Vagina (tissue), 2 donors: Measurements from ENCODE around the gene E2F1. TPM values are rescaled to one million over a fixed set of nuclear protein-coding genes. Genes with fewer than 3 reads are reported as not detected.

Source experiments
- DNase-seq, 2 donors: peaks; one replicate each; pipeline ENCODE4 v3.0.0-alpha.2; 2017; ENCODE audit errors: extremely low spot score in 2 of 2
- H3K27ac ChIP-seq: fragments of 200-600 bp; sonication (generic); one replicate; pipeline ENCODE4 v1.5.1; 2019
- H3K27me3 ChIP-seq: fragments of 200-600 bp; sonication (generic); one replicate; pipeline ENCODE4 v1.5.1; 2019
- H3K36me3 ChIP-seq, 2 donors: fragments of 200-600 bp; sonication (generic); one replicate each; pipeline ENCODE4 v1.5.1; 2017 to 2019
- H3K4me1 ChIP-seq: fragments of 200-600 bp; sonication (generic); one replicate; pipeline ENCODE4 v1.5.1; 2019
- H3K4me3 ChIP-seq, 2 donors: fragments of 200-600 bp; sonication (generic); 1 replicate in 1 of 2; 2 replicates in 1 of 2; pipeline ENCODE4 v1.5.1; 2016 to 2019
- H3K9me3 ChIP-seq: fragments of 200-600 bp; sonication (generic); one replicate; pipeline ENCODE4 v1.5.1; 2019
- CTCF ChIP-seq, 3 experiments: fragments of 450-650 bp in 2 of 3; fragments of 200-600 bp in 1 of 3; sonication (generic) in 1 of 3; IDR thresholded peaks; one replicate each; pipeline ENCODE4 v1.5.1; 2017 to 2019; ENCODE audit warnings: antibody characterized with exemption in 3 of 3, mild to moderate bottlenecking in 2 of 3, moderate library complexity in 2 of 3
- POLR2A ChIP-seq, 2 donors: fragments of 450-650 bp; IDR thresholded peaks; one replicate each; pipeline ENCODE4 v1.6.1; 2017; ENCODE audit warnings: antibody characterized with exemption in 2 of 2, mild to moderate bottlenecking in 2 of 2, moderate library complexity in 2 of 2
- POLR2AphosphoS5 ChIP-seq, 2 donors: sonication (generic); formaldehyde crosslinking; IDR thresholded peaks; one replicate each; pipeline ENCODE4 v1.9.0; 2017; ENCODE audit warnings: antibody characterized with exemption in 2 of 2, mild to moderate bottlenecking in 2 of 2, low read depth in 1 of 2; ENCODE audit not compliant: insufficient read depth in 1 of 2
- intact Hi-C: fragments of 100-400 bp; cut with DNase I; formaldehyde crosslinking; loops from one replicate; pipeline ENCODE4 v1.15.1; 2023
- total RNA-seq: library from RNA; depleted of rRNA; stranded (reverse); fragments of >200 nt; gene quantifications from one replicate; pipeline ENCODE4 v1.2.3, GENCODE V29; 2016

E2F1 gene
- total RNA-seq, 1 donor from 2014 or later, result 0.49 TPM

DNA sequence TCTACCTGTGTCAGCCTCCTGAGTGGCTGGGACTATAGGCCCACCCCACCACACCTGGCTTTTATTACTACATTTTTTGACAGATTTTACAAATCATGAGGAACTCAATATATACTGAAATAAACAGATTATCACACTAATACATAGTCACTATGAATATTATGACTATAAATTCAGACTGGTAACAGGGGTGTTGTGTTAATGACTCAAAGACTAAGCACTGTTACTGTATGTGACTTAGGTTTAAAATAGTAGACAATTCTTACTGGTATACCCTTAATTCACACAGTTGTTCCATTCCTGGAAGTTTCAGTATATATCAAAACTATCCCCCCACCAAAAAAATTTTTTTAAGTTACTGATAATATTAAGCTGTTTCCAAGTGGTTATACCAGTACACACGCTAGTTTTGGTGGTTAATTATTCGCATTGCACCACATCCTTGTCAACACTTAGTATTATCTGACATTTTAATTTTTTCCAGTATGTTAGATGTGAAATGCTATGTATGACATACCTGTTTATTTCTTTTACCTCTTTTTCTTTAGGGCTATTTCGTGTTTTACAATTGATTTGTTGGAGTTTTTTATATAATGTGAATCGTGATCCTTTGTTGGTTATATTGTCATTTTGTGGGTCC is 58.5 kb downstream of the E2F1 start:
- H3K36me3 ChIP-seq, result peaks cover 0 to 64% of the 10 kb centered on the region in 2 donors
- H3K4me1 ChIP-seq, result no peaks in the 10 kb centered on the region

DNA sequence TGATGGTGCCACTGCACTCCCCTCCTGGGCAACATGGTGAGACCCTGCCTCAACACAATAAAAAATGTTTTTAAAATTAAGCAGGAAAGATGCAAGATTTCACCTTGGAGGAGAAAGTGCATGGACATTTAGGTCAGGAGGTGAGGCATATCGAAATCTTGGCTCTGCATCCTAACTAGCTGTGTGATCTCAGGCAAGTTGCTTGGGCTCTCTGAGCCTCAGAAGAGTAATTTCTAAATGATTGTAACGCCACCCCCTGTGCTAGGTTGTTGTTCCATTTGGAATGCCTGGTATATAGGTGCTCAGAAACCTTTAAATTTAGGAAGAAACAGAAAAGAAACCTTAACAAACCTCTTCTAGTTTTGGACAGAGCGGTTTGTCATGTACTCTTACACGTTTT is 60.0 kb downstream of the E2F1 start:
- TF ChIP-seq CTCF (IDR thresholded peaks at IDR 0.05), result no peak
- no peak for TF ChIP-seq POLR2A (IDR thresholded peaks at IDR 0.05)
- TF ChIP-seq POLR2AphosphoS5 (IDR thresholded peaks at IDR 0.05; ENCODE audit: insufficient read depth in 1 of 2, low read depth in 1 of 2), result no peak
- no peak overlapping the region for H3K4me3 ChIP-seq
- no peaks in the 10 kb centered on the region for H3K9me3 ChIP-seq
- no peaks in the 10 kb centered on the region for H3K4me1 ChIP-seq
- H3K36me3 ChIP-seq, result peaks cover 0 to 57% of the 10 kb centered on the region in 2 donors
- no peak for DNase-seq
- intact Hi-C loops, result no loop called here
- no peaks in the 10 kb centered on the region for H3K27me3 ChIP-seq
- H3K27ac ChIP-seq, result no peak overlapping the region

More for the DNA sequence above, 58.5 kb downstream of the E2F1 start:
- TF ChIP-seq POLR2AphosphoS5 (IDR thresholded peaks at IDR 0.05; ENCODE audit: insufficient read depth in 1 of 2, low read depth in 1 of 2) (no peak), POLR2A (IDR thresholded peaks at IDR 0.05) (no peak), CTCF (IDR thresholded peaks at IDR 0.05) (no peak)
- DNase-seq, result no peak
- H3K27ac ChIP-seq, result no peak overlapping the region
- H3K9me3 ChIP-seq, result no peaks in the 10 kb centered on the region
- no peak overlapping the region for H3K4me3 ChIP-seq
- intact Hi-C loops, result no loop called here
- H3K27me3 ChIP-seq, result no peaks in the 10 kb centered on the region

Other genes starting within 250 kb of the E2F1 start
- 23.8 TPM for gene SNTA1, start 242.6 kb downstream of the E2F1 start, total RNA-seq
- gene CBFA2T2, start 196.3 kb downstream of the E2F1 start, total RNA-seq, result 34.9 TPM
- not detected for gene C20orf144, start 24.1 kb downstream of the E2F1 start, total RNA-seq
- gene ACTL10, start 19.4 kb downstream of the E2F1 start, total RNA-seq, result 1.5 TPM
- gene NECAB3, start 12.0 kb downstream of the E2F1 start, total RNA-seq, result 29.2 TPM
- gene PXMP4, start 33.9 kb upstream of the E2F1 start, total RNA-seq, result 6.6 TPM
- 4.2 TPM for gene ZNF341, start 45.6 kb upstream of the E2F1 start, total RNA-seq
- 95.5 TPM for gene CHMP4B, start 125.0 kb upstream of the E2F1 start, total RNA-seq